Esophagus squamous epithelium (tissue), 4 donors: Measurements from ENCODE around the gene HDAC7.

ENCODE experiments used
- POLR2A ChIP-seq, 4 donors: fragments of 450-650 bp; IDR thresholded peaks; one replicate each; pipeline ENCODE4 v1.6.1; 2017; ENCODE audit warnings: antibody characterized with exemption in 4 of 4, mild to moderate bottlenecking in 4 of 4, moderate library complexity in 3 of 4
- TF ChIP-seq, protein P1 (sequence below), 6 experiments: fragments of 450-650 bp in 4 of 6; fragments of 200-600 bp in 2 of 6; sonication (generic) in 2 of 6; IDR thresholded peaks; one replicate each; pipeline ENCODE4 v1.5.1; 2016 to 2019; ENCODE audit warnings: antibody characterized with exemption in 6 of 6, mild to moderate bottlenecking in 4 of 6, moderate library complexity in 4 of 6

DNA sequence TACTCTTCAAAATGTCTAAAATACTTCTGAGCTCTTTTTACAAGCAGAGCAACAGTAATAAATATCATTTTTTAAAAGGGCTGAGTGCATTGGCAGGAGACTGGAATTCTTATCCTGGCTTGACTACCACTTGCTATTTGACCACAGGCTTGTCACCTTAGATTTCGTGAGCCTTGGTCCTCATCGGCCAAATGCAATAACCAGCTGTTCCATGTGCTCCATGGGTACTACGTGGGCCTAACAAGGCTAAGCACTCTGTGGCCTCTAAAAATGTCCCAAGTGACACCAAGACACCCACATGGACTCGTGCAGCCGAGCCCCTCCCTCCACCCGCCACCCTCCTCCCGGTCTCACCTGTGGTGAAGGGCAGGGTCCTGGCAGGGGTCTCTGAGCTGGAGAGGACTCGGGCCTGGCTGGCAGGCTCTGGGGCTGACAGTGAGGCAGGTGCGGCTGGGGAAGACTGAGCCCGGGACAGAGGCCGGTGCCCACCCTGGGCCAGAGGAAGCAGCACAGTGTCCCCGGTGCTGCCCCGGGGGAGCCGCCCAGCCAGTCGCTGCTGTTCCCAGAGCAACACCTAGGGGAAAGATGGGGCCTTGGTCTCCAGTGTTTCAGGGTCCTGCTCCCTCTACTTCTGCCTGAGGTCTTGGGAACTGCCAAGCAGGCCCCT lies 26.6 kb downstream of the HDAC7 start:
- TF ChIP-seq, protein P1, sequence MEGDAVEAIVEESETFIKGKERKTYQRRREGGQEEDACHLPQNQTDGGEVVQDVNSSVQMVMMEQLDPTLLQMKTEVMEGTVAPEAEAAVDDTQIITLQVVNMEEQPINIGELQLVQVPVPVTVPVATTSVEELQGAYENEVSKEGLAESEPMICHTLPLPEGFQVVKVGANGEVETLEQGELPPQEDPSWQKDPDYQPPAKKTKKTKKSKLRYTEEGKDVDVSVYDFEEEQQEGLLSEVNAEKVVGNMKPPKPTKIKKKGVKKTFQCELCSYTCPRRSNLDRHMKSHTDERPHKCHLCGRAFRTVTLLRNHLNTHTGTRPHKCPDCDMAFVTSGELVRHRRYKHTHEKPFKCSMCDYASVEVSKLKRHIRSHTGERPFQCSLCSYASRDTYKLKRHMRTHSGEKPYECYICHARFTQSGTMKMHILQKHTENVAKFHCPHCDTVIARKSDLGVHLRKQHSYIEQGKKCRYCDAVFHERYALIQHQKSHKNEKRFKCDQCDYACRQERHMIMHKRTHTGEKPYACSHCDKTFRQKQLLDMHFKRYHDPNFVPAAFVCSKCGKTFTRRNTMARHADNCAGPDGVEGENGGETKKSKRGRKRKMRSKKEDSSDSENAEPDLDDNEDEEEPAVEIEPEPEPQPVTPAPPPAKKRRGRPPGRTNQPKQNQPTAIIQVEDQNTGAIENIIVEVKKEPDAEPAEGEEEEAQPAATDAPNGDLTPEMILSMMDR (IDR thresholded peaks at IDR 0.05): no peak
- no peak for TF ChIP-seq POLR2A (IDR thresholded peaks at IDR 0.05)
